ENCODE data around the gene ALDH3B1.

Gene ALDH3B1

GRCh38 chr11:68032997-68033707, 23.0 kb downstream of the ALDH3B1 start:
- DNase-seq: no peak

- no peak for DNase-seq
Observed at GRCh38 chr11:68033708-68034045, 23.6 kb downstream of the ALDH3B1 start.

- no peak for DNase-seq
Observed at GRCh38 chr11:68035266-68035876, 25.2 kb downstream of the ALDH3B1 start.

- no peak for DNase-seq
Observed at GRCh38 chr11:68036141-68036716, 26.1 kb downstream of the ALDH3B1 start.

- DNase-seq: no peak
Observed at GRCh38 chr11:68036717-68037239, 26.7 kb downstream of the ALDH3B1 start.

- DNase-seq: no peak
Observed at GRCh38 chr11:68037411-68038225, 27.5 kb downstream of the ALDH3B1 start.

GRCh38 chr11:68038226-68038717, 28.1 kb downstream of the ALDH3B1 start:
- no peak for DNase-seq

- DNase-seq: no peak
Observed at GRCh38 chr11:68038718-68039525, 28.8 kb downstream of the ALDH3B1 start, which contains the start of gene TCIRG1. Gene TCIRG1, plus strand, starts transcription at chr11:68039025. Its CDS starts 2,247 bp downstream, at chr11:68041272.

GRCh38 chr11:68039526-68040086, 29.5 kb downstream of the ALDH3B1 start:
- DNase-seq: no peak

GRCh38 chr11:68040101-68040956, 30.2 kb downstream of the ALDH3B1 start:
- DNase-seq: no peak

GRCh38 chr11:68040957-68041591, 30.9 kb downstream of the ALDH3B1 start:
- no peak for DNase-seq

GRCh38 chr11:68041617-68042218, 31.6 kb downstream of the ALDH3B1 start:
- no peak for DNase-seq

- no peak for DNase-seq
Observed at GRCh38 chr11:68042219-68043028, 32.3 kb downstream of the ALDH3B1 start.

GRCh38 chr11:68043029-68043348, 32.9 kb downstream of the ALDH3B1 start:
- no peak for DNase-seq

GRCh38 chr11:68043349-68044144, 33.4 kb downstream of the ALDH3B1 start:
- peak; percentile 57 for DNase-seq

- DNase-seq: peak; percentile 51
Observed at GRCh38 chr11:68044145-68044813, 34.2 kb downstream of the ALDH3B1 start.

GRCh38 chr11:68044898-68045351, 34.8 kb downstream of the ALDH3B1 start:
- DNase-seq: no peak

All from NCI-H1092 treated with DMSO at 0.1 percent for 48 hours (cell line).